ENCODE data around the gene NEMP1.
"Not testable (repeated sequence)": the region's sequence is repeated elsewhere in the genome, so short reads cannot be mapped to it uniquely, and the experiment has no call there.

NEMP1 gene

DNA sequence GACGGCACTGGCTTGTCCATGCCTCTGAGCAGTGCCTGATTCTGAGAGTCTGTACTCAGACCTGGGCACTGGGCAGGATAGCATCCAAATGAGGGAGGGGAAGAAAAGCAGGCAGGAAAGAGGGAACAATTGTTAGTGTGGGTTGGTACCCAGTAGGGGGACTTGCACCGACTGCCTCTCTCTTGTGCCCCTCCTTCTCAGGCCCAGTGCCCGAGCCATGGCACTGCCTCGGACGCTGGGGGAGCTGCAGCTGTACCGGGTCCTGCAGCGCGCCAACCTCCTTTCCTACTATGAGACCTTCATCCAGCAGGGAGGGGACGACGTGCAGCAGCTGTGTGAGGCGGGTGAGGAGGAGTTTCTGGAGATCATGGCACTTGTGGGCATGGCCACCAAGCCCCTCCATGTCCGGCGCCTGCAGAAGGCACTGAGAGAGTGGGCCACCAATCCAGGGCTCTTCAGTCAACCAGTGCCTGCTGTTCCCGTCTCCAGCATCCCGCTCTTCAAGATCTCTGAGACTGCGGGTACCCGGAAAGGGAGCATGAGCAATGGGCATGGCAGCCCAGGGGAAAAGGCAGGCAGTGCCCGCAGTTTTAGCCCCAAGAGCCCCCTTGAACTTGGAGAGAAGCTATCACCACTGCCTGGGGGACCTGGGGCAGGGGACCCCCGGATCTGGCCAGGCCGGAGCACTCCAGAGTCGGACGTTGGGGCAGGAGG, 12.5 kb upstream of the NEMP1 start:
- no peak for DNase-seq

DNA sequence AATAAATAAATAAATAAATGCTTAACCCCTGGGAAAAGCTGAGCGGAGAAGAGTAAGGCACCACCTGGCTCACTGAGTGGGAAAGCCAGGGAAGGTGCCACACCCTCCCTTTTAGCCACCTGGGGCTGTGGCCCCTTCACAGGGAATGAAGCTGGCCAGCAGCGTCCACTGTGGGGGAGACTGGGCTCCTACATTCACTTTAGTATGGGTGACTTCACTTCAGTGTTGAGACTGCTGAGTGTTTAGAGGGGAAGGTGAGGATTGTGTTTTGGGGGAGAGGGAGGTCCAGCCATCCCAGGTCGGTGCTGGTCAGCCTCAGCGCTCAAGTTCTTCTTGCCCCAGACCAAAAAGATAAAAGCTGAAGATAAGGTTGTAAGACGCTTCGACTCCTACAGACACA, 11.9 kb upstream of the NEMP1 start:
- DNase-seq = no peak

DNA sequence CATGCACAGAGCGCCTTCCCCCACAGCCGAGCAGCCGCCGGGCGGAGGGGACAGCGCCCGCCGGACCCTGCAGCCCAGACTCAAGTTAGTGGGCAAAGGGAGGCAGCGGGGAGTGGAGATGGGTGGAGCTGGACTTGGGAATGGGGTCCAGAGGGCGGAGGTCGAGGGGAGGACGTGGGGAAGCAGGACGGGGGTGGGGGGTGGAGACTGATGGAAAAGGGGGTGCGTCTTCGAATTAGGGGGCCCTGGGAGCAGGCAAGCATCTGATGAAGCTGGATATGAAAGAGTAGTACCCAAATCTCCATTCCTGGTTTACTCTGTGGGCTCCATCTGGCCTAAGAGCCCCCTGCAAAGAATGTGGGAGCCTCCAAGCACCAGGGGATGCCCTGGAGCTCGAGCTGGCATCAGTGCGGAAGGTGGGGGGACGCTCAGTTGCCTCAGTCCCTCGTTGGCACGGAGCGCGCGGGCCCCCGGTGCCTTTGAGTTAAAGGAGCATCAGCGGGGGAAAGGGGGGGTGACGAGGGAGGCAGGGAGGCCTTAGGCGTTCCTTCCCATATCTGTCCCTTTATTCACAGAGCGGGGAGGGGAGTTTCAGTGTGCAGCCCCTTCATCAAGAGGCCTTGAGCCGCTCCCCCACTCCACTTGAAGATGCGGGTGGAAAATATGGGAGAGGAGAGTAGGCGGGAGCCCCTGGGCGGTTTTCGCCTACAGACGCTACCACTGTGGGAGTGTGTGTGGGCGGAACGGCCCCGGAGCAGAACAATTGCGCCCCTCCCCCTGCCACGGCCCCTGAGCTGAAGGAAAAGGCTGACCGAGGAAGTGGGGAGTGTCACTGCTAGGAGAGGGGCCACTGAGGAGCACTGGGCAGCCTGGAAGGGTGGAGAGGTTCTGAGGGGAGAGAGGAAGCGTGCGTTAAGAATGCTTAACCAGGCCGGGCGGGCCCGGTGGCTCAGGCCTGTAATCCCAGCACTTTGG, 11.0 kb upstream of the NEMP1 start:
- DNase-seq = no peak

DNA sequence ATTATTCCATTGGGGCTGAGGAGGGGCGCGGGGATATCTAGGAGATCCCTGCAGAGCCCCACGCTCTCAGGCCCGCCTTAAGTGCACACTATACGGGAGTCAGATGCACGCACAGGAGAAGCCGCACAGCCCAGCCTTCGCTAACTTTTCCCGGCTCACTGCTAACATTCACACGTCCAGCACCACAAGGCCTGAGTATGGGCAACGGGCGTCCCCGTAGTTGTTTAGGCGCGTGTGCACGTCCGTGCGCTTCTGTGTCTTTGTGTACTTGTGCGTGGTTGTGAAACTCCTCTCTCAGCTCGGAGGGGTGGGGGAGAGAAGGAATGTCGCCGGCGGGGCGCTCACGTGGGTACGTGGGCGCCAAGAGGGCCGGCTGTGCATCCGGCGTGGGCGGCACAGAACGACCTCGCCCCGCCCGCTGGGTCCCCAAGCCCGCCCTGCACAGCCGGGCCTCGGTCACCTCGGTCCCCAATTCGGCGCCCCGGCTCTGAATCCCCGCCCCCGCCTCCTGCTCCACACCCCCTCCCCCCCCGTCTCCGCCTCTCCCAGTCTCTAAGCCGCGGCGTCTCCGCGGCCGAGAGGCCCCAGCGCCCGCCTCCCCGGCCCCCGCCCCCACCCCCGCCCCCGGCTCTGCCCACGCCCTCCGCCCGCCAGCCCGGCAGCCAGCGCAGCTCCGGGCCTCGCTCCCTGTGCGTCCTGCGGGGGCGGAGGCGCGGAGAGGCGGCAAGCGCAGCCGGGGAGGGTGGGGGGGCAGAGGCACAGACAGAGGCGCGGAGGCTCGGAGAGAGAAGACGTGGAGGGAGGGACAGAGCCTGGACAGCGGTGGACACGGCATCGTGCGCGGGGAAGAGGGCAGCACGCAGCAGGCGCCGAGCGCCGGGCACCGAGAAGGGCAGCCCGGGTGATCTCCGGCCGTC, 10.0 kb upstream of the NEMP1 start, which contains the start of gene NAB2:
Gene NAB2 (plus strand): TSS at position 761 of the 917 bp plus-strand sequence. CDS start 158 bp downstream, outside the sequence.
- DNase-seq = peak; percentile 74

DNA sequence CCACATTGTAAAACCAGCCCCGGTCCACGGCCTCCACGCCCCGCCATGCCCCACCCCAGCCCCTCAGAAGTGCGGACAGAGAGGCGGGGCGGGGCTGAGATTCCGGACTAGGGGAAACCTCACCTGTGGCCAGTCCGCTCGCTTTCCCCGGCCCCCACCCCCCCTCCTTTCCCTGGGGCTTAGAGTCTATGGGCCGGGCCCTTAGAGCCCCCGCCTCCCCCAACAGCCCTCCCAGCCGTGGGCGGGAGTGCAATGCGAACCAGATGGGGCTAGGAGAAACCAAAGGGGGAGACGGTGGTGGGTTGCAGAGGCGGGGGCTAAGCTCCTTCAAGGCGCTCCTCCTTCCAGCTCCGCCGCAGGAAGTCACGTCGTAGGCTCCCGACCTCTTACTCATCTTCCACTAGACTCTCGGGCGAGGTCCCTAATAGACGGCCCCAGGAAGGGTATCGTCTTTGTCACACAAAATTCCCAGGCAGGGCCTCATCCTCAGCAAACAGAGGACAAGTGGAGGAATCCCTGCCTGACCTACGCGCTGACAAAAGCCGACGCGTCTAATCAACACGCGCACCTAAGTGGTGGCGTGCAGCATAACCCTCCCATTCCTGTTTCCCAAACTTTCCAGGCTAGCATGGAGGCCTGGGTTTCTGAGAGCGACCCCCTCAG, 9.2 kb upstream of the NEMP1 start:
- DNase-seq = peak; percentile 19

DNA sequence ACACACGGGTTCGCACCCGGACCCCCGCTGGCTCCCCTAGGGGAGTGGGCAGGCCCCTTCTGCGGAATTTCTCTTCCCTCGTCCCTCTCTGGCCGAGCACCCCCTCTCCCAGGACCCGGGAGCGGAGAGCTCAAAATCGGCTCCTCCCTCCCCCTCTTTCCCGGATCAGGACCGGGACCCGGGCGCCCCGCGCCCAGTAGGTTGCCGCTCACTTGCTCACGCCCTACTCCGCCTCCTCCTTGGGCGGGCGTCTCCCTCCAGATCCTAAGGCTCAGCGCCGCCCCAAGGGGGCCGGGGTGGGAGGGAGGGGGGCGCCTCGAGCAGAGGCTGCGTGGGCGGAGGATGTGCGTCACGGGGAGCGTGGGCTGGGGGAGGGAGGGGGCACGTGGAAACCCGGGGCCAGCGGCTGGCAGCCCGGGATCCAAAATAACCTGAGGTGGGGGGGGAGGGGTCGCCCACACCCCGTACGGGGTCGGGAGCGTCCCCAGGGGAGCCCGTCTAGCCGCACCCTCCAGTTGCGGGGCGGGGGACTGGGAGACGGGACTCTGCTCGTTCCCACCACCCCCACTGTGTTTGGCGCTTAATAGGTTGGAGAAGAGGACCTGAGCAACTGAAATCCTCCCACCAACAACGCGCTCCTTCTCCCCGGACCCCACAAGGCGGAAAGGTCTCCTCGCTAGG, 8.6 kb upstream of the NEMP1 start:
- DNase-seq = no peak

DNA sequence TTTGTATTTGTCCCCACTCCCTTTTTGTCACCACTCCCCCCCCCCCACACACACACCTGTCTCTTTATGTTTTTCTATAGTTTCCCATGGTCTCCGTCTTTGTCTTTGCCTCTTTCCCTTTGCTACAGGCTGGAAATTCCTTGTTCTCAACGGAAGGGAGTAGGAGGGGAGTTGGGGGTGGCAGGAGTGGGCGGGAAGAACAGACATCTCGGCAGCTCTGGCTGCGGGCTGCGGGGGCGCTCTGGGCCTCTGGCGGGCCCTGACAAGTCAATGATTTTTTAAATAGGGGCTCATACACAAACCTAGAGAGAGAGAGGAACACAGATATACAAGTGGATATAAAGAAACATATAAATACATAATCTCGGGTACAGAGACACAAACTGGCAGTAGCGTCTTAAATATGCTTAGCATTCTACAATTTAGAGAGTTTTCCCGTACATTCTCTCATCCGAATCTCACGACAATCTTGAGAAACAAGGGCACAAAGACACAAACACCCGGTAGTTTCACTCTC, 8.0 kb upstream of the NEMP1 start:
- DNase-seq = peak; percentile 33

DNA sequence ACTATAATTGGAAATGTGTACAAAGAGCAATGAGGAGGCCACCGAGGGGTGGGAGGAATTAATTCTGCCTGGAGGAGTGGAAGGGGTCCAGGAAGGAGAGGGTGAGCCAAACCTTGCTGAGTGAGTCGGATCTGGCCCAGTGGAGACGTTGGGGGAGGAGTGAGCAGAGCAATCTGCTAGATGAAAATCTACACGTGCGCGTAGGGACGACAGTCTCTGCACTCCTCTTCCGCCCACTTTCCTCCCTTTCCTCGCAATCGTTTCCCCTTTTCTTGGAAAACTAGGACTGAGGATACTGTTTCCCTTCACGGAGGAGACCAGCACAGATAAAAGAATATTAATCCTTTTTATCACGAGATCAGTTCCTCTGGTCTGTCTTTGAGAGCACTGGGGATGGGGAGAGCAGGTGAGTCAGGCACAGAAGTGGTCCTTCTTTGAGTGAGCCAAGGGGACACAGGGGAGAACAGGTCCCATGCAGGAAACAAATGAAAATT, 7.5 kb upstream of the NEMP1 start:
- no peak for DNase-seq

DNA sequence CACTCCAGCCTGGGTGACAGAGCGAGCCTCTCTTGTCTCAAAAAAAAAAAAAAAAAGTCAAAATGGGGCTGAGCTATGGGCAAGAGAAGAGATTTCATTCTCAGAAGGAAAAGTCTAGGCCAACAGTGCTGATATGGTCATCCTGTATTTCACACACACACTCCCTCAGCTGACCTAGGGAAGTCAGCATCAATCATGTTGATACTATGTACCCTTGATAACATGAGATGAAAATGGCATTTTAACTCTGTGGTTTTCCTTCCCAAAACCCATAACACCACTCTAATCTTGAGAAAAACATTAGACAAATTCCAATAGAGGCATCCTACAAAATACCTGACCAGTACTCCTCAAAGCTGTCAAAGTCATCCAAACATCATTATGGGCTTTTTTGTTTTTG, 2.3 kb upstream of the NEMP1 start:
- no peak for DNase-seq

DNA sequence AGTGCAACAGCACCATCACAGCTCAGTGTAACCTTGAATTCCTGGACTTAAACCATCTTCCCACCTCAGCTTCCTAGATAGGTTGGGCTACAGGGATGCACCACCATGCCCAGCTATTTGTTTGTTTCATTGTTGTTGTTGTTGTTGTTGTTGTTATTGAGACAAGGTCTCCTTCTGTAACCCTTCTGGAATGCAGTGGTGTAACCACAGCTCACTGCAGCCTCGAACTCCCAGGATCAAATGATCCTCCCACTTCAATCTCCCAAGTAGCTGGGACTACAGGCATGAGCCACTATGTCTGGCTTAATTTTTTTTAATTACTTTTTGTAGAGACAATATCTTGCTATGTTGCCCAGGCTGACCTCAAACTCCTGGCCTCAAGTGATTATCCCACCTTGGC, 1.2 kb upstream of the NEMP1 start:
- no peak for DNase-seq

DNA sequence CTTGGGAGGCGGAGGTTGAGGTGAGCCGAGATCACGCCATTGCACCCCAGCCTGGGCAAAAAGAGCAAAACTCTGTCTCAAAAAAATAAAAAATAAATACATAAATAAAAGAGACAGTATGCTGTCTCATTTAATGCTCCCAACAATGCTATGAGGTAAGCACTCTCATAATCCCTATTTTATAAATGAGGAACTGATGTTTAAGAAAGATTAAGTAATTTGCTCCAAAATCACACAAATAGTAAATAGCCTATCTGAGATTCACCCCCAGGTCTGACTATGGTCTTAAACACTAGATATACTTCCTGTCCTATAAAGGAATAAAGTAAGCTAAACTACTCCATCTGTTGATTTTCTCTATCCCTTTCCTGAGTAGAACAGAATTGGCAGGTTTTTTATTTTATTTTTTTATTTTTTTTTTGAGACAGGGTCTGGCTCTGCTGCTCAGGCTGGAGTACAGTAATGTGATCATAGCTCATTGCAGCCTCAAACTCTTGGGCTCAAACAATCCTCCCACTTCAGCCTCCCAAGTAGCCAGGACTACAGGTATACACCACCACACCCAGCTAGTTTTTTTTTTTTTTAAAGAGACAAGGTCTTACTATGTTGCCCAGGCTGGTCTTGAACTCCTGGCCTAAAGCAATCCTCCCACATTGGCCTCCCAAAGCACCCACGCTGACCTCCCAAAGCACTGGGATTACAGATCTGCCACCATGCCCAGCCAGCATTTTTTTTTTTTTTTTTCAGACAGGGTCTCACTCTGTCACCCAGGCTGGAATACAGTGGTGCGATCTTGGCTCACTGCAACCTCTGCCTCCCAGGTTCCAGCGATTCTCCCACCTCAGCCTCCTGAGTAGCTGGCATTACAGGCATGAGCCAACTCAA, 4.8 kb downstream of the NEMP1 start:
- not testable (repeated sequence) for DNase-seq

DNA sequence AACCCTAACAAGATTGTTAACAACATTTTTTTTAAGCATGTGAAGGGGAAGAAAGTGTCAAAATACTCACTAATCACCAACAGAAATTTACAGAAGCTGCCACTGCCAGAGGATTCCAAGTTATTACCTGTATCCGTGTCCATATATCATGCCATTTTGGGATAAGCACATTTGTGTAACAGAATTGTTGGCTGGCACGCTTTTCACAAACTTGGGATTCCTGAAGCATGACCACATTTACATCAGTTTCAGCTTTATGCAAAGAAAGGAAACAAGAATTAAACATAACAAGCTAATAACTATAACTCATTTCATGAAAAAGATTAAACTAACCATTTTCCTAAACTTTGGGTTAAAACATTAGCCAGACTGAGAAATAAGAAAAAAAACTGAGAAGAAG, 5.9 kb downstream of the NEMP1 start:
- DNase-seq = no peak

DNA sequence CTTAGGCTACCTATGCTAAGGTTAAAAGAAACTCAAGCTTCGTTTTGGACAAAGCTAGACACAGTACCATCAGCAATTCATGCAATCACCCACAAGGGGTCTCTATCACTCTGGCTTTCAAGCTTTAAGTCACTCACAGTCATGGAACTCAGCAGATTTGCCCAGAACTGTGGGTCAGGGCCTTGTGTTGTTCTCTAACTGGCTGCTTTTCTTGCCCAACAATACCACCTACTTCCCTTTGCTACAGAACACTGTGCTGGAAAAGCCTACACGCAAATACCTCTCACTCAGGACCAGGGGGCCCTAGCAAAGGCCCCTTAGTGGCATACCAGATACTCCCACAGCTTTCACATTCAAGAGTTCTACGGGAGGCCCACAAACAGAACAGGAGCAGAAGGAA, 9.1 kb downstream of the NEMP1 start:
- peak; percentile 7 for DNase-seq

DNA sequence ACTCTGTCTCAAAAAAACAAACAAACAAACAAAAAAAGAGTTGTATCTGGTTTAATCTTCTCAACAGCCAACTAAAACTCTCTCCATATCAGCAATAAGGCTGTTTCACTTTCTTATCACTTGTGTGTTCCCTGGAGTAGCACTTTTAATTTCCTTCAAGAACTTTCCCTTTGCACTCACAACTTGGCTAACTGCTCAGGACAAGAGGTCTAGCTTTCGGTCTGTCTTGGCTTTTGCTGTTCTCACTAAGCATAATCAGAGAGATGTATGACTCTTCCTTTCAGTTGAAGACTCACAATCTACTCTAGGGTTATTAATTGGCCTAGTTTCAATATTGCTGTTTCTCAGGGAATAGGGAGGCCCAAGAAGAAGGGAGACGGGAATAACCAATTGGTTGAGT, 12.3 kb downstream of the NEMP1 start:
- no peak for DNase-seq

DNA sequence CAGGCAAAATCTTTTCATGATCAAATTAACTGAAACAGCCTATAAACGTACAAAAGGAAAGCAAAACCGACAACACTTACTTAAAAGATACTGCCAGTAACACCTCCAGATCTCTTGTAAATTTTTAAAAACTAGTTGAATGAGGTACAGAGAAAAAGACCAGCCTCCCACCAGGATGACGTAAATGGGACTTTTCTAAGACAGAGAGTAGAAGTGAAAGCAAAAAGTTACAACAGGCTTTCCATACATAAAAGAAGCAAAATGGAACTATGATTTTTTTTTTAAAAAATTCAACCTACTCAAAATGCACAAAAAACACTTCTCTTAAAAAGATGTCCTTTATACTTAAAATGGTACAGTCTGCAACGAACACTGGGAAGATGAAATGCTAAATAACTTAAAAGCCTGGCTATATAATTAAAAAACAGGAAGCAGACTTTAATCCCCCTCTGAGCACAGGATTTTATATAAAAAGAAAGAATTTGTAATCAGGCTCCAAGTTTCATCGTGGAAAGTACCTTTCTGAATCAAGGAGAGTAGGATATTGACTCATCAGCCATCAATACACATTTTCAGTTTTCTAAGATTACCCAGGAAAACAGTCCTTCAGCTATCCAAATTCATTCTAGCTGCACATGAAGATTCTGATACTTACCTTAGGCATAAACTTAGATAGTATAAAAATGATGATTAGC, 14.5 kb downstream of the NEMP1 start:
- no peak for DNase-seq

DNA sequence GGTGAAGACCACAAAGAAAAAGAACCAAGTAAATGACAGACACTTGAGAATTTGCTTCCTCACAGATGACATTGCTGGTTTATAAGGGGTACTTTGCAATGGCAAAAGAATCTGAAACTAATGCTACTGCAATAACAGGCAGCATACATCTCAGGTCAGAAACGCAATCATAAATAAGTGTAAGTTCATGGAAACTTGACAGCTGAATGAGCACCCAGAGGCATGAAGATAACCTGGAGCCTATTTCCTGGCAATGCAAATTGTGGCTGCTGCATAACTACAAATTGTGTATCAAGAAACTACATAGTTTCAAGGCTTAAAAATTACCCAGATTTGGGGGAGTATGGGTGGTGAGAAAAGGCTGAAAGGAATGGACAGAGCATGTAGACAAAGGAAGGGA, 20.1 kb downstream of the NEMP1 start:
- no peak for DNase-seq

DNA sequence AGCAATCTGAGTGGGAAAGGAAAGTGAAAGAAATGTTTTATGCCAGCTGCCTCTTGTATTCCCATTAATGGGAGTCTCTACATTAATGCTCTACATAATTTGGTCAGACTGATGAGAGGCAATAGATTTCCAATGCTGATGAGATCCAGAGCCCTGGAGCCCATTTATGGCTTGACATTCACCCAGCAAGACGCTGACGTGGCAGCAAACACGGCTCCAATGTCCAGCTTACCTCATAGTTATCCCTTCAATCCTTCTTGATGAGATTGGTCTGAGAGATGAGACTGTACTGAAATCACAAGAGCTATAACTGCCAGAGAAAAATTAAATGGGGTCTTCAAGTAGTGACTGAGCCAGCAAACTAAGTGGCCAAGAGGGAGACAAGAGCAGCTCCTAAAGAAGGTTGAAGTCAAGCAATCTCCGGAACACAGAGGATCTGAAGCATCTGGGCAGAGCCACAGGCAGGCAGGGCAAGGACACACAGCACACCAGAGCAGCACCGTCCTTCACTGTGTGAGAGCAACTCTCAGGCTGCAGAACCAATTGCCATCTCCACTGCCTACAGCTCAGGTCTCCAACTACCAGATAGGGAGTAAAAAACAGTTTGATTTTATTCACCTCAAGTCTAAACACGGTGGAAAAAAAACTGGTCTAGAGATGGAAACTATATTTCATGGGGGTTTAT, 21.4 kb downstream of the NEMP1 start:
- no peak for DNase-seq

DNA sequence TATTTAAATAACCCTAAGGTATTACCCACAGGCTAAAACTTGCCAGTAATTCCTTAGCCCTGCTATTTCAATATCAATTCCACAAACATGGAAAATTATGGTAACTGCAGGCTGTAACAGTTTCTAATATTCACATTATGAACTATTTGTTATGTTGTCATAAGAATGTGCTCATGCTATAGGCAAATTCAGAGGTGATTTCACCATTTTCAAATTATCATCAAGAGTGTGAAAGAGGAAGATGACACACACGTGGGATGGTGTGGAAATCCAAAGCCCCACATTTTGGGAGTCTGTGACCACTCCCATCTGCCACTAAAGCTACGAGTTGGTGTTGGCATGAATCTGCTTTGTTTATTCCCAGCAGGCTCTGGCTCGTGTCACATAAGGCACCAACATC, 22.8 kb downstream of the NEMP1 start:
- DNase-seq = no peak

DNA sequence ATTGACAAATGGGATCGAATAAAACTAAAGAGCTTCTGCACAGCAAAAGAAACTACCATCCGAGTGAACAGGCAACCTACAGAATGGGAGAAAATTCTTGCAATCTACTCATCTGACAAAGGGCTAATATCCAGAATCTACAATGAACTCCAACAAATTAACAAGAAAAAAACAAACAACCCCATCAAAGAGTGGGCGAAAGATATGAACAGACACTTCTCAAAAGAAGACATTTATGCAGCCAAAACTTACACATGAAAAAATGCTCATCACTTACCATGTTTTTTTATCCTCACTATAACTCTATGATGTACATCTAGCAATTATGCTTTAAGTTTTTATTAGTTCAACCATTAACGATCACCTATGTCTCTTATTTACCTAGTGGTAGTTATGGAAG, 24.7 kb downstream of the NEMP1 start:
- DNase-seq = not testable (repeated sequence)

Measured in NCI-H1105 (cell line).